ENCODE measurements around the gene PACSIN2.

PACSIN2 gene

GRCh38 chr22:42831712-42832111 is 183.2 kb downstream of the PACSIN2 start:
- H3K4me3 ChIP-seq (ENCODE audit: low read depth, low read length): no peak overlapping the region
- TF ChIP-seq CTCF (IDR thresholded peaks at IDR 0.05; ENCODE audit: low read depth, low read length, missing control alignments): no peak
- no peak for DNase-seq (ENCODE audit: low read depth)

- no peak for DNase-seq (ENCODE audit: low read depth)
- no peak overlapping the region for H3K4me3 ChIP-seq (ENCODE audit: low read depth, low read length)
- no peak for TF ChIP-seq CTCF (IDR thresholded peaks at IDR 0.05; ENCODE audit: low read depth, low read length, missing control alignments)
Measured at GRCh38 chr22:42830161-42830560, 184.8 kb downstream of the PACSIN2 start.

GRCh38 chr22:42829302-42829701 is 185.6 kb downstream of the PACSIN2 start:
- TF ChIP-seq CTCF (IDR thresholded peaks at IDR 0.05; ENCODE audit: low read depth, low read length, missing control alignments): no peak
- no peak for DNase-seq (ENCODE audit: low read depth)
- H3K4me3 ChIP-seq (ENCODE audit: low read depth, low read length): no peak overlapping the region

GRCh38 chr22:42825796-42826195 is 189.2 kb downstream of the PACSIN2 start:
- TF ChIP-seq CTCF (IDR thresholded peaks at IDR 0.05; ENCODE audit: low read depth, low read length, missing control alignments): no peak
- DNase-seq (ENCODE audit: low read depth): no peak
- no peak overlapping the region for H3K4me3 ChIP-seq (ENCODE audit: low read depth, low read length)

GRCh38 chr22:42821386-42821785 is 193.6 kb downstream of the PACSIN2 start:
- TF ChIP-seq CTCF (IDR thresholded peaks at IDR 0.05; ENCODE audit: low read depth, low read length, missing control alignments): no peak
- DNase-seq (ENCODE audit: low read depth): no peak
- no peak overlapping the region for H3K4me3 ChIP-seq (ENCODE audit: low read depth, low read length)

- no peak overlapping the region for H3K4me3 ChIP-seq (ENCODE audit: low read depth, low read length)
- no peak for DNase-seq (ENCODE audit: low read depth)
Measured at GRCh38 chr22:42820045-42820763, 194.7 kb downstream of the PACSIN2 start.

More at GRCh38 chr22:42820045-42820763, 194.7 kb downstream of the PACSIN2 start:
- TF ChIP-seq CTCF (IDR thresholded peaks at IDR 0.05; ENCODE audit: low read depth, low read length, missing control alignments): peak; percentile 12

Data from GM12864 (cell line).